ENCODE data around the gene DGUOK. TPM values are rescaled to one million over a fixed set of nuclear protein-coding genes. Genes with fewer than 3 reads are reported as not detected.

Gene DGUOK
- total and polyA plus RNA-seq, 2 of the 4 experiments (the other 2 are of a cell fraction), result 66.3 to 111 TPM

- CTCF ChIA-PET, result no interaction called here
- no peaks in the 10 kb centered on the region; the same call in 1 of the 2 replicates for H3K27me3 ChIP-seq (ENCODE audit: control insufficient read depth, insufficient read depth, low read length)
- H2BK20ac ChIP-seq (ENCODE audit: low read depth, low read length), result no peak overlapping the region
- intact Hi-C loops (cut with micrococcal nuclease) (no loop called here), in situ Hi-C loops (cut with MboI; ENCODE audit: low sequenced_read_pairs) (no loop called here), dilution Hi-C loops (cut with HindIII; ENCODE audit: low sequenced_read_pairs, unreplicated experiment) (no loop called here)
- no peaks in the 10 kb centered on the region for H4K20me1 ChIP-seq (ENCODE audit: insufficient read depth, low read length)
- no peak overlapping the region for H3K18ac ChIP-seq (ENCODE audit: low read depth, low read length)
- no peak for ATAC-seq (ENCODE audit: low read depth)
- peaks cover 4% of the 10 kb centered on the region for H3K4me1 ChIP-seq (ENCODE audit: control insufficient read depth, insufficient read depth, low read length)
- H4K5ac ChIP-seq (ENCODE audit: low read depth, low read length), result no peak overlapping the region
- H2AFZ ChIP-seq (replicated peaks; ENCODE audit: low read length, poor library complexity), result no peak overlapping the region
- H2AK5ac ChIP-seq (ENCODE audit: low read depth, low read length), result no peak overlapping the region; the same call in 1 of the 2 replicates
- no peak overlapping the region for H3K4ac ChIP-seq (ENCODE audit: low read depth, low read length)
- no TSS peak for BruUV-seq (replicated peaks)
- no peak overlapping the region for H4K91ac ChIP-seq (ENCODE audit: insufficient read depth, low read depth, low read length)
- H3K23ac ChIP-seq (ENCODE audit: low read depth, low read length), result no peak overlapping the region
- POLR2A ChIA-PET (ENCODE audit: unreplicated experiment), result no interaction called here
- H3K9me1 ChIP-seq (ENCODE audit: insufficient read depth, low read length), result peaks cover 8% of the 10 kb centered on the region
- no peak overlapping the region for H3K4me3 ChIP-seq (ENCODE audit: insufficient read depth, low read depth, low read length)
- H2AK9ac ChIP-seq (replicated peaks; ENCODE audit: low read depth, low read length, poor library complexity), result no peak overlapping the region
- no peaks in the 10 kb centered on the region for H3K9me3 ChIP-seq (ENCODE audit: control insufficient read depth, insufficient read depth, low read length)
- H3K36me3 ChIP-seq (ENCODE audit: control insufficient read depth, insufficient read depth, low read length), result no peaks in the 10 kb centered on the region
- H2BK120ac ChIP-seq (ENCODE audit: low read depth, low read length), result no peak overlapping the region
- 100% methylated on average over 2 of the region's 2 CpGs; no CpG with 5 or more reads in 1 of the 2 experiments for WGBS, 2 experiments (ENCODE audit: extremely low coverage in 2 of 2, insufficient read length in 1 of 2)
- DNase-seq, result no peak
- H2BK15ac ChIP-seq (ENCODE audit: low read depth, low read length), result no peak overlapping the region
- no peaks in the 10 kb centered on the region for H3K79me1 ChIP-seq (ENCODE audit: low read depth in 1 of 2, low read length in 2 of 2)
- no peak overlapping the region for H3K56ac ChIP-seq (ENCODE audit: extremely low read depth, insufficient read depth, low read length)
- H3K27ac ChIP-seq (ENCODE audit: insufficient read depth, low read length), result no peak overlapping the region
- no peak overlapping the region for H3K9ac ChIP-seq (ENCODE audit: low read depth, low read length)
- no peak overlapping the region for H3K14ac ChIP-seq (replicated peaks; ENCODE audit: low read depth, low read length)
- TF ChIP-seq MAFK (IDR thresholded peaks at IDR 0.05; ENCODE audit: low read depth, low read length), result no peak
- H4K8ac ChIP-seq (ENCODE audit: low read depth in 2 of 2, low read length in 2 of 2), result no peak overlapping the region
- H2BK5ac ChIP-seq (ENCODE audit: low read depth, low read length, poor library complexity, severe bottlenecking), result no peak overlapping the region
- H3K4me2 ChIP-seq (ENCODE audit: low read depth, low read length), result no peak overlapping the region
Observed at GRCh38 chr2:73977466-73977865, 50.8 kb downstream of the DGUOK start.

Measured in IMR-90 (cell line).